A204.1 (cell line): Measurements from ENCODE around the gene MYOG.

Experiments used
- FAIRE-seq: peaks from 2 replicates; lab custom pipeline; 2012; peaks lifted over from hg19 to GRCh38; lab: Jason Lieb, UNC

Gene MYOG

GRCh38 chr1:203085528-203086406 is at the start of gene MYOG:
TSS of gene MYOG (minus strand) at chr1:203086012. CDS start at chr1:203085961, 51 bp downstream.
- FAIRE-seq: no peak

- no peak for FAIRE-seq
Measured at GRCh38 chr1:203133970-203134725, 48.3 kb upstream of the MYOG start.

GRCh38 chr1:203131548-203132200 is 45.9 kb upstream of the MYOG start:
- FAIRE-seq: no peak

GRCh38 chr1:203130358-203130985 is 44.7 kb upstream of the MYOG start:
- FAIRE-seq: no peak

- no peak for FAIRE-seq
Measured at GRCh38 chr1:203129501-203130231, 43.9 kb upstream of the MYOG start.

- no peak for FAIRE-seq
Measured at GRCh38 chr1:203128716-203129500, 43.1 kb upstream of the MYOG start.

- FAIRE-seq: no peak
Measured at GRCh38 chr1:203128431-203128715, 42.6 kb upstream of the MYOG start.

- no peak for FAIRE-seq
Measured at GRCh38 chr1:203127666-203128430, 42.0 kb upstream of the MYOG start, which contains the start of gene ADORA1. TSS of gene ADORA1 (plus strand) at chr1:203127726. CDS start at chr1:203128842, 1,116 bp downstream.

GRCh38 chr1:203126866-203127665 is 41.3 kb upstream of the MYOG start:
- no peak for FAIRE-seq

- no peak for FAIRE-seq
Measured at GRCh38 chr1:203126151-203126865, 40.5 kb upstream of the MYOG start.

- no peak for FAIRE-seq
Measured at GRCh38 chr1:203124546-203125317, 38.9 kb upstream of the MYOG start.

GRCh38 chr1:203124011-203124410 is 38.2 kb upstream of the MYOG start:
- no peak for FAIRE-seq

GRCh38 chr1:203122159-203122558 is 36.3 kb upstream of the MYOG start:
- FAIRE-seq: no peak

GRCh38 chr1:203121186-203122015 is 35.6 kb upstream of the MYOG start:
- no peak for FAIRE-seq

GRCh38 chr1:203120325-203121153 is 34.7 kb upstream of the MYOG start:
- no peak for FAIRE-seq
